ENCODE data around the gene TMEM219.

DNA sequence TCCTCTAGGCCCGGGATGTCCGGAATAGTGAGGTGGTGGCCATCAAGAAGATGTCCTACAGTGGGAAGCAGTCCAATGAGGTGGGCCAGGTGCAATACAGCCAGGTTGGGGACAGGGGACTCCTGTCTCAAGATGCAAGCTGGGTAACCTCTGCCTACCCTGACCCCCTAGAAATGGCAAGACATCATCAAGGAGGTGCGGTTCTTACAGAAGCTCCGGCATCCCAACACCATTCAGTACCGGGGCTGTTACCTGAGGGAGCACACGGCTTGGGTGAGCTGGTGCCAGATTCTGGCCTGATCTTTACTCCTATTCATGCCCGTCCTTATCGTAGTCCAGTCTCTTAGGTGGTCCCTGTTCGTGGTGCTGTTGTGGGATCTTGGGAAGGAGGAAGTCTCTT is 16.2 kb downstream of the TMEM219 start:
- TF ChIP-seq POLR2AphosphoS5 (IDR thresholded peaks at IDR 0.05) (no peak), POLR2A (IDR thresholded peaks at IDR 0.05) (no peak)
- TF ChIP-seq, protein P1, sequence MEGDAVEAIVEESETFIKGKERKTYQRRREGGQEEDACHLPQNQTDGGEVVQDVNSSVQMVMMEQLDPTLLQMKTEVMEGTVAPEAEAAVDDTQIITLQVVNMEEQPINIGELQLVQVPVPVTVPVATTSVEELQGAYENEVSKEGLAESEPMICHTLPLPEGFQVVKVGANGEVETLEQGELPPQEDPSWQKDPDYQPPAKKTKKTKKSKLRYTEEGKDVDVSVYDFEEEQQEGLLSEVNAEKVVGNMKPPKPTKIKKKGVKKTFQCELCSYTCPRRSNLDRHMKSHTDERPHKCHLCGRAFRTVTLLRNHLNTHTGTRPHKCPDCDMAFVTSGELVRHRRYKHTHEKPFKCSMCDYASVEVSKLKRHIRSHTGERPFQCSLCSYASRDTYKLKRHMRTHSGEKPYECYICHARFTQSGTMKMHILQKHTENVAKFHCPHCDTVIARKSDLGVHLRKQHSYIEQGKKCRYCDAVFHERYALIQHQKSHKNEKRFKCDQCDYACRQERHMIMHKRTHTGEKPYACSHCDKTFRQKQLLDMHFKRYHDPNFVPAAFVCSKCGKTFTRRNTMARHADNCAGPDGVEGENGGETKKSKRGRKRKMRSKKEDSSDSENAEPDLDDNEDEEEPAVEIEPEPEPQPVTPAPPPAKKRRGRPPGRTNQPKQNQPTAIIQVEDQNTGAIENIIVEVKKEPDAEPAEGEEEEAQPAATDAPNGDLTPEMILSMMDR (IDR thresholded peaks at IDR 0.05), result no peak

Measured in breast epithelium (tissue), 3 donors.